Measurements from ENCODE around the gene HBA2.
"Not testable (repeated sequence)": the region's sequence is repeated elsewhere in the genome, so short reads cannot be mapped to it uniquely, and the experiment has no call there.

The HBA2 gene

DNA sequence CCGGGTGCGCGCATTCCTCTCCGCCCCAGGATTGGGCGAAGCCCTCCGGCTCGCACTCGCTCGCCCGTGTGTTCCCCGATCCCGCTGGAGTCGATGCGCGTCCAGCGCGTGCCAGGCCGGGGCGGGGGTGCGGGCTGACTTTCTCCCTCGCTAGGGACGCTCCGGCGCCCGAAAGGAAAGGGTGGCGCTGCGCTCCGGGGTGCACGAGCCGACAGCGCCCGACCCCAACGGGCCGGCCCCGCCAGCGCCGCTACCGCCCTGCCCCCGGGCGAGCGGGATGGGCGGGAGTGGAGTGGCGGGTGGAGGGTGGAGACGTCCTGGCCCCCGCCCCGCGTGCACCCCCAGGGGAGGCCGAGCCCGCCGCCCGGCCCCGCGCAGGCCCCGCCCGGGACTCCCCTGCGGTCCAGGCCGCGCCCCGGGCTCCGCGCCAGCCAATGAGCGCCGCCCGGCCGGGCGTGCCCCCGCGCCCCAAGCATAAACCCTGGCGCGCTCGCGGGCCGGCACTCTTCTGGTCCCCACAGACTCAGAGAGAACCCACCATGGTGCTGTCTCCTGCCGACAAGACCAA lies at the start of gene HBA2:
TSS of gene HBA2 (plus strand) at position 503 of the 568 bp plus-strand sequence. CDS start at position 540, 37 bp downstream.
- DNase-seq = not testable (repeated sequence)

DNA sequence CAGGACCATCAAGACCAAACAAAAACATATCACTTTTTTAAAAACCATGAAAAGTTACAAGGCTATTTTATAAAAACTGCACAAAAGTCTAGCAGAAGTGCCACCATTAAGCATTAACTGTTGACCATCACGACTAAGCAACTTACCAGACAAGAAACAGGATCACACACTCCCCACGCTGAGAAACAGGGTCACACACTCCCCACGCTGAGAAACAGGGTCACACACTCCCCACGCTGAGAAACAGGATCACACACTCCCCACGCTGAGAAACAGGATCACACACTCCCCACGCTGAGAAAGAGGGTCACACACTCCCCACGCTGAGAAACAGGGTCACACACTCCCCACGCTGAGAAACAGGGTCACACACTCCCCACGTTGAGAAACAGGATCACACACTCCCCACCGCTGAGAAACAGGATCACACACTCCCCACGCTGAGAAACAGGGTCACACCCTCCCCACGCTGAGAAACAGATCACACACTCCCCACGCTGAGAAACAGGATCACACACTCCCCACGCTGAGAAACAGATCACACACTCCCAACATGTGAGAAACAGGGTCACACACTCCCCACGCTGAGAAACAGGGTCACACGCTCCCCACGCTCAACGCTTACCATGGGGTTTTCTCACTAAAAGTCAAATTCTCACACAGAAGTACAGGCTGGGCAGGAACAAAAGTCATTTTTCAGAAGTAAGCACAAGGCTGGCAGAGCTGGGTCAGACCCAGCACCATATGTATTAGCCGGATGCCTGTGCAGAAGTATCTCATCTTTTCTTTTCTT lies 48.9 kb upstream of the HBA2 start:
- not testable (repeated sequence) for DNase-seq

DNA sequence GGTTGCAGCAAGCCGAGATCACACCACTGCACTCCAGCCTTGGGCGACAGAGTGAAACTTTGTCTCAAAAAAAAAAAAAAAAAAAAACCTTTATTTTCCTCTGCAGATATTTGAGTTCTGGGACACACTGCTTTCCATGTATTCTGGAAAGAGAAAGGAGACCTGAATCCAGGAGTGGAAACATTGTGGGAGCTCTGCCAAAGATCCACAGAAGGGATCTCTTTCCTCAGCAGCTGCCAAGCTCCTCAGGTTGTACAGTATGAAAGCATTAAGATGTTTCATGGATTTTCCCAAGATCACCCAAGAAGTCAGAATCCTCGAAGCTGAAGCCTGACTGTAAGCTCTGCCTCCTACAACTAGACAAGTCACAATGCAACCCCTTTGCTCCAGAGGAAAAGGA lies 47.7 kb upstream of the HBA2 start:
- no peak for DNase-seq

DNA sequence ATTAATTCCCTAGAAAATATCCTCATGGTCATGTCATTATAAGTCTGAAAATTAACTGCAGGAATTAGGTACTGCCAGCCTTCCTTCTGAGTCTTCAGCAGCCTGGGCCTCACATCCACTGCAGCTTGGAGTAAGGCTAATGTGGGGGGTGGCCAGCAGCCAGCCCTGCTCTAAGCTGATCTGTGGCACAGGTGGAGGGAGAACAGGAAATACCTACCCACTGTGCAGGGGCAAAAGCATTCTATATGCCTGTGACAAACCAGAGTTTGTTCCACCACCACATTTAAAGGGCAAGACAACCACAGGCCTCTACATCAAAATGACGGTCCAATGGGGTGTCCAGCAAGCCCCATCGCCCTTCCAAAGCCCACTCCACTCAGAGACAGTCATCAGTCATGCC lies 43.6 kb upstream of the HBA2 start:
- DNase-seq = no peak

DNA sequence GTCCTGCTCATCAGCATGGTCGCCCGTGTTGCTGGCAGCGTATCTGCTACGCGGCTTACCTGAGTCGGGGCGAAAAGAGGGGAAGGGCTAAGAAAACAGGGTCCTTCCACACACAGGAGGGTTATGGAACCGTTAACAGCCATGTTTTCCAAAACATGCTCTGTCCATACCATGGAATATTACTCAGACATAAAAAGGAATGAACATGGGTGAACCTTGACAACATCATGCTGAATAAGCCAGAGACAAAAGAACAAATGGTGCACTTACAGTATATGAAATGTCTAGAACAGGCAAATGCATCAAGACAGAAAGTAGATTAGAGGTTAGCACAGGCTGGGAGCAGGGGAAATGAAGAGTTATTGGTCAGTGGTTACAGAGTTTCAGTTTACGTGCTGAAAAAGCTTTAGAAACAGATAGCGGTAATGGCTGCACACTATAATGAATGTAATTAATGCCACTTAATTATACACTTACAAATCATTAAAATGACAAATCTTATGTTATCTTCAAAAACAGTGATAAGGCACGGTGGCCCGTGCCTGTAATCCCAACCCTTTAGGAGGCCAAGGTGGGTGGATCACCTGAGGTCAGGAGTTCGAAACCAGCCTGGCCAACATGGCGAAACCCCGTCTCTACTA lies 42.0 kb upstream of the HBA2 start:
- no peak for DNase-seq

DNA sequence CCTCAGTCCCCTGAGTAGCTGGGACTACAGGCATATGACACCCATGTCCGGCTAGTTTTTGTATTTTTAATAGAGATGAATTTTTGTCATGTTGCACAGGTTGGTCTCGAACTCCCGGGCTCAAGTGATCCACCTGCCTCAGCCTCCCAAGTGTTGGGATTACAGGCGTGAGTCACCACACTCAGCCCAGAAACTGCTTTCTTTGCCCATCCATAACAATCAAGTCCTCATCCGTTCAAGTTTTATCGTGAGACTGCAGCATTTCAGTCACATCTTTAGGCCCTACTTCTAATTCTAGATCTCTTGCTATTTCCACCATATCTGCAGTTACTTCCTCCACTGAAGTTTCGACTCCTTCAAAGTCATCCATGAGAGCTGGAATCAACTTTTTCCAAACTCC lies 40.6 kb upstream of the HBA2 start:
- DNase-seq = no peak

DNA sequence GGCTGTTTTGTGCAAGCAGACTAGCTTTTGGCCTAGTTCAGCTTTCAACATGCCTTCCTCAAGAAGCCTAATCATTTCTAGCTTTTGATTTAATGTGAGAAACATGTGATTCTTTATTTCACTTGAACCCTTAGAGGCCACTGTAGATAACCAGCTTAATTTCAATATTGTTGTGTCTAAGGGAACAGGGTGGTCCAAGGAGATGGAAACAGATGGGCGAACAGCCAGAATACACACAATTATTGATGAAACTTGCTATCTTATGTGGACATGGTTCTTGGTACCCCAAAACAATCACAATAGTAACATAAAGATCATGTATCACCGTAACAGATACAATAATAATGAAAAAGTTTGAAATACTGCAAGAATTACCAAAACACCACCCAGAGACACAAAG lies 39.0 kb upstream of the HBA2 start:
- DNase-seq = no peak

DNA sequence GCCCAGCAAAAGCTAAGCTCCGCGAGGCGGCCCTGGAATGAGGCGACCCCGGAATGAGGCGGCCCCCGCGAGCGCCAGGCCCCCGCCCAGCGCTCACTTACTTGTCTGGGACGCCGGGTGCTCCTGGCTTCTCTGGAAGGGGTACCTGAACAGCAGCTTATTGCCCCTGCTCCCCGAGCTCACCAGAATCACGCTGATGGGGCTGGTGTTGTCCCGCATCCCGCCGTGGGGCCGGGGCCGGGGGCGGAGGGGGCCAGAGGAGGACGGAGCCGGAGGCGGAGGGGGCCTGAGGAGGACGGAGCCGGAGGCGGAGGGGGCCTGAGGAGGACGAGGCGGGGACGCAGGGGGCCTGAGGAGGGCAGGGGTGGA lies 34.6 kb upstream of the HBA2 start:
- DNase-seq = no peak

DNA sequence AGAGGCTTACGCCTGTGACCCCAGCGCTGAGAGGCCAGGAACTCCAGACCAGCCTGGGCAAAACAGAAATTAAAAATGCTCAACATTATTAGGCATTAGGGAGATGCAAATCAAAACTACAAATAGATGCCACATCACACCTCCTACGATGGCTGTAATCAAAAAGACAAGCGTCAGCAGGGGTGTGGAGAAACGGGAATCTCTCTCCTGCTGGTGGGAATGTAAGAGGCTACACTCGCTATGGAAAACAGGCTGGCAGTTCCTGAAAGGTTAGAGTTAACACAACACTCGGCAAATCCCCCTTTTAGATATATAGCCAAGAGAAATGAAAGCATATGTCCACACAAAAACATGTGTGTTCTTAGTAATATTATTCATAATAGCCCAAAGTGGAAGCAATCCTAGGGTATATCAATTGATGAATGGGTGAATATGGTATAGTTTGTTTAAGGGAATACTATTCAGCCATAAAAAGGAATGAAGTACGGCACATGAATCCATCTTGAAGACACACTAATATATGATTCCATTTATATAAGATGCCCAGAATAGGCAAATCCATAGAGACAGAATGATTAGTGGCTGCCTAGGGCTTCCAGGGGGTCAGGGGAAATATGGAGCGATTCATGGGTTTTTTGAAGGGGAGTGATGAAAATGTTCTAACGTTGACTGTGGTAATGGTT lies 32.4 kb upstream of the HBA2 start:
- DNase-seq = no peak

DNA sequence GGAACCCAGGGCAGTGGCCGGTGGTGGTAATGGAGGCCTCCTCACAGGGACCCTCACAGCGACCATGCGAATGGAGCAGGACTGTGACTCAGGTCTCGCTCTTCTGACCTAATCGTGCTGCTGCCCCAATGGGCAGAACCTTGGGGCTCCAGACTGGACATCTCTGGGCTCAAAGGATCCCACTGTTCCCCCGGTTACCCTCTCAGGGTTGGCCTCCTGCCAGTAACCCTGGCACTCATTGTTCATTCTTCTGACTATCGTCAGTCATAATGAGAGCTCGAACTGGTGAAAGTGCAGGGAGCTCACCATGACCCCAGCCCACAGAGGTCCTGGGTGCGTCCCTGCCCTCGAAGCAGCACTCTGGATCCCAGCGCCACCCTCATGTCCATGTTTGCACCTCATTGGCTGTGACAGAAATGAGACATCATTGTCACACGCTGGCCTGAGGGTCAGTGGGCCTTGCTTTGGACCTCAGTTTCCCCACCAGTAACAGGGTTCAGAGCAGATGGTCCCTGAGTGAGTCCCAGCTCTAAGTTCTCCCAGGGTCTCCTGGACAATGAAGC lies 30.2 kb upstream of the HBA2 start:
- DNase-seq = no peak

DNA sequence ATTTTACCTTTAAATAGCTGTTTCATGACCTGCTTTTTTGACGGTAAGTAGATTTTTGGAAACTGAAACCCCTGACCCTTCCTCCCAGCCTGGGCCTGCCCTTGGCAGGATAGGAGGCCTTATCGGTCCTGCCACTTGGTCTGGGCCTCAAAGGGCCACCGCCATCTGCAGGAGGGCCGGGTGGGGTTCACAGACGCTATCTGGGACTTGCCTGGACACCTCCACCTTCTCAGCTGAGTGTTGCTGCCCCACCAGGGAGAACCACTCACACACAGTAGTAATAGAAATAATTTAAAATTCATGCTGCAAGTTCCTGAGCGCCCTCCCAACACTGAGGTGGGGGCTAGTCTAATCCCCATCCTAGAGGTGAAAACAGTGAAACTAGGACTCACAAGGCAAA lies 29.6 kb upstream of the HBA2 start:
- DNase-seq = no peak

DNA sequence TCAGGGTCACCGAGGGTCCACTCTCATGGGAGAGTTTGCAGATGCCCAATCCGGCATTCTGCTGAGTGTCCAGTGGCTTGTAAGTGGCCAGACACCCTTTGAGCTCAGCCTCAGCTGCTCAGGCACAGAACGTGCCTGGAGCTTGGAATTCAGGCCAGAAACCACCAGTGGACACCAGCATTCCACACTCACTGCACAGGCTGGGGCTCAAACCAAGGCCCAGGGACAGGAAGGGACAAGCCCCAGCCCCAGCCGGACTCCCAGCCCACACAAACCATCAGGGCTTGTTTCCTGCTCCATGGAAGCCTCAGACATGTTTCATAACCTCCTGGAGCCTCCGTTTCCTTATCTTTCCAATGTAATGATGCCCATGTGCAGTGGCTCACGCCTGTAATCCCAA lies 29.2 kb upstream of the HBA2 start:
- no peak for DNase-seq

DNA sequence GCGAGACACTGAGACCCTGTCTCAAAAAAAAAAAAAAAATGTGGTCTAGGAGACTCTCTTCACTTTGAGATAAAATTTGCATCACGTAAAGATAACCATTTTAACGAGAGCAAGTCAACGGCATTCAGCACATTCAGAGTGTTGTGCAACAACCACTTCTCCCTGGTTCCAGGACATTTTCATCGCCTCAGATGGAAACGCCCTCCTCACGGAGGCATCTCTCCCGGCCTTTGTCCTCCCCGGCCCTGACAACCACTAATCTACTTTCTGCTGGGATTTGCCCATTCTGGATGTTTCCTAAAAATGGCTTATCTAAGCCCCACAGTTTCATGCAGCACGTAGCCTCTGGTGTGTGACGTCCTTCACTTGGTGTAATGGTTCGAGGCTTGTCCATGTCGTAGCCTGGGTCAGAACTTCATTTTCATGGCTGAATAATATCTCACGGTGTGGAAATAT lies 27.9 kb upstream of the HBA2 start:
- DNase-seq = no peak

DNA sequence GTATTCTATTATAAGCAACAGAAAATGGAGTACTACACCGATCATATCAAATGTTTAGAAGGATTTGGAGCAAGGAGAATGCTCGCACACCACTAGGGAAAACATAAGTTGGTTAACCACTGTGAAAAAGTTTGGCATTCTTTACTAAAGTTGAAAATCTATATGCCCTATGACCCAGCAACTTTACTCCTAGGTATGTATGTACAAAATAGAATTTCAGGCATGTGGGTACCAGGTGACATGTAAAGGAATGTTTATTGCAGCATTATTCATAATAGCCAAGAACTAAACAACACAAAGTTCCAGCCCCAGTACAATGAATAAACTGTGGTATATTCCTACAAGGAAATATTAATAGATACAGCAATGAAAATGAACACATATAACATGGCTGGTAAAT lies 26.0 kb upstream of the HBA2 start:
- no peak for DNase-seq

DNA sequence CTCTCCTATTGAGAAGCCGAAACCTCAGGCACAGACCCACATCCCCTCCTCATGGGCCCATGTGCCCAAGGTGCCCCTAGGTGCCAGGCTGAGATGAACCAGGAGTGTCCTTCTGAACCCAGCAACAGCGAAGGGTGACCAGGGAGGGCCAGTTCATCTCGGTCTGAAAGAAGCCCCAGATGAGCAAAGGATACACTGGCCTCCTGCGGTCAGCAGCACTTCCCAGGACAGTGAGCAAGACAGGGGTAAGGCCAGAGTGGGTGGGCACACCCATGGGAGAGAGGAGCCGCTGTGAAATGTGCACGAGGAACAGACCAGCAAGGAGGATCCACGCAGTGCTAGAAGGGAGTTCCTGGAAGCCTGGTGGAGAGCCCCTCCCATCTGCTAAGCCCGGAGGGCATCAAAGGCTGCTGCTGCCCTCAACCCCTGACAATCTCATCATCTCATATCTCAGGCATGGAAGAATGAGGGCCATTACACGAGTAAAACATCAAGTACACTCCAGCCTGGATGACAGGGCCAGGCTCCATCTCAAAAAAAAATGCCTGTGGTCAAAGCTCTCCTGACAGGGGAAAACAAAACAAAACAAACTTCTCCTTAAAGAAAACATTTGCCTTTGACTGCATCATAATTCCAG lies 23.5 kb upstream of the HBA2 start:
- DNase-seq = no peak

DNA sequence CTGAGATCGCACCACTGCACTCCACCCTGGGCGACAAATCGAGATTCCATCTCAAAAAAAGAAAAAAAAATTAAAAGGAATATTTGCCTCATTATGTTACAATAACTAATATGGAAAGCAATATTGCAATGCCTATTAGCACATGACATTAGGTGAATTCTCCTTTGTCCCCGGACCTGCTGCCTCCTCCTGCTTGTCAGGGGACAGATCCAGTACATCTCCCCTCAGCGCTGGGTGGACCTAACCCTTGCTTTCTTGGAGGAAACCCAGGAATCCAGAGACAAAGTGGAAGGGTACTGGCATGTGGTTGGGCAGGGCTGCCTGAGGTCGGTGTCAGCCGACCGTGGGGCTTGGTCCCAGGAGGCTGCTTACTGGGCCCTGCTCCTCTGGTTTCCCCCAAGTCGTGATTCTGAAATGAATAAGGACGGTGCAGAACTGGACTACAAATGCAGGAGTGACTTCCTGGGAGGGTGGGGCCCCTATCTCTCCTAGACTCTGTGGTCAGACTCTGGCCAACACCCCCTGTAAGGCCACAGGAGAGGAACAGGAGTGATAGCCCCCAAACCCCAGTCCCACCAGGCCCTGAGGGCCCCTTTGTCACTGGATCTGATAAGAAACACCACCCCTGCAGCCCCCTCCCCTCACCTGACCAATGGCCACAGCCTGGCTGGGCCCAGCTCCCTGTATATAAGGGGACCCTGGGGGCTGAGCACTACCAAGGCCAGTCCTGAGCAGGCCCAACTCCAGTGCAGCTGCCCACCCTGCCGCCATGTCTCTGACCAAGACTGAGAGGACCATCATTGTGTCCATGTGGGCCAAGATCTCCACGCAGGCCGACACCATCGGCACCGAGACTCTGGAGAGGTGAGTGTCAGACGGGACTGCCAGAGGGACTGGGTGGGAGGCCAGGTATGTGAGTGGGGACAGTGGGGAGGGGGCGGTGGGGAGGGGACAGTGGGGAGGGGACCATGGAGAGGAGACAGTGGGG lies 20.2 kb upstream of the HBA2 start, which contains the start of gene HBZ:
TSS of gene HBZ (plus strand) at position 504 of the 988 bp plus-strand sequence. CDS start at position 770, 266 bp downstream.
- DNase-seq = no peak

DNA sequence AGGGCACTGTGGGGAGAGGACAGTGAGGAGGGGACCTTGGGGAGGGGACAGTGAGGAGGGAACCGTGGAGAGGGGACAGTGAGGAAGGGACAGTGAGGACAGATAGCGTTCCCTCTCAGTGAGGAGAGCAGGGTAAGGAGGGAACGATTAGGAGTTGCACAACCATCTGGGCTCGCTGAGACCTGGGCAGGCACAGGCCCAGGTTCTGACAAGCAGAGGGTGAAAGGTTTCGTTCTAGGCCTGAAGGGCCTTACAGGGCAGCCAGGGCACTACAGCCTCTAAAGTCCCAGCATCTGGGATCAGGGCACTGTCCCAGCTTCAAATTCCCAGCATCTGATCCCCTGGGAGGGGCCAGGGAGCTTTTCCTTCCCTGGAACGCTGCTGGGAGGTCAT lies 19.6 kb upstream of the HBA2 start:
- not testable (repeated sequence) for DNase-seq

DNA sequence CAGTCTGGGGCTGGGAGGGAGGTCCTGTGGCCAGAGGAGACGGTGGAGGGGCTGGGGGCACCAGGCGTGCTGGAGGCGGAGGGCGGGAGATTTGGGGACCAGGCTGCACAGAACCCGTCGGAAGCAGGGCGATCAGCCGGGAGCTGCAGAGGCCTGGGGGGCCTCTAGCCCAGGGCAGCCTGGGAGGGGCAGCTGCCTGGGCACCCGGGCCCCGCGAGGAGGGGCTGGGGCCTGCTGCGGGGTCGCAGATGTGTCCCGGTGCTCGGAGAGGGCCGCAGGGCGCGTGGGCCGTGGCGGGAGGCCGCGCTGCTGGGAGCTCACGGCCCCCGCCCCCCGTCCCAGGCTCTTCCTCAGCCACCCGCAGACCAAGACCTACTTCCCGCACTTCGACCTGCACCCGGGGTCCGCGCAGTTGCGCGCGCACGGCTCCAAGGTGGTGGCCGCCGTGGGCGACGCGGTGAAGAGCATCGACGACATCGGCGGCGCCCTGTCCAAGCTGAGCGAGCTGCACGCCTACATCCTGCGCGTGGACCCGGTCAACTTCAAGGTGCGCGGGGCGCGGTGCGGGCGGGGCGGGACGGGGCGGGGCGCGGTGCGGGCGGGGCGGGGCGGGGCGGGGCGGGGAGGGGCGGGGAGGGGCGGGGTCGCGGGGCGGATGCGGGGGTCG lies 19.0 kb upstream of the HBA2 start:
- not testable (repeated sequence) for DNase-seq

DNA sequence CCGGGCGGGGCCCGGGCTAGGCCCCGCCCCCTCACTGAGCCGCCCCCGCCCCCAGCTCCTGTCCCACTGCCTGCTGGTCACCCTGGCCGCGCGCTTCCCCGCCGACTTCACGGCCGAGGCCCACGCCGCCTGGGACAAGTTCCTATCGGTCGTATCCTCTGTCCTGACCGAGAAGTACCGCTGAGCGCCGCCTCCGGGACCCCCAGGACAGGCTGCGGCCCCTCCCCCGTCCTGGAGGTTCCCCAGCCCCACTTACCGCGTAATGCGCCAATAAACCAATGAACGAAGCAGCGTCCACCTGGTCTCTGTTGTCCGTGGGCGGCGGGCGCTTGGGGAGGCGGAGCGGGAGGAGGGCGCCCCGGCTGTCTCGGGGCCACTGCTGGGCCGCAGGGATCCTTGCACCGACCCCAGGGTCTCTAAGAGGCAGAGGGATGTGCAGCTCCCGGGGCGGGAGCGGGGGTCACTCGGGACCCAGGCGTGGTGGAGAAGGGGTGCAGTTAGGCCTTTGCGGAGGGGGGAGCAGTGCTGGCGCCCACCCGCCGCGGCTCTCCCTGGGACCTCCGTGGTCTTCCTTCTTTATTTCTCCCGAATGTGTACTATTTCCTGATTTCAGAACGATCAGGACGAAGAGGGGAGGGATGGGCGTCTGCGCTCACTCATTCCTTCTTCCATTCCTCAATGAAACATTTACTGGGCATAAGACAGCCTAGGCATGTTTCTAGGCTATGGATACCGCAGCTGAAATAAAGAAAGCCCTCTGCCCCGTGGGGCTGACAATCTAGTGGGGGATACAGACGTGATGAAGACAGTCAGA lies 18.3 kb upstream of the HBA2 start:
- DNase-seq = peak; percentile 48 to 51

DNA sequence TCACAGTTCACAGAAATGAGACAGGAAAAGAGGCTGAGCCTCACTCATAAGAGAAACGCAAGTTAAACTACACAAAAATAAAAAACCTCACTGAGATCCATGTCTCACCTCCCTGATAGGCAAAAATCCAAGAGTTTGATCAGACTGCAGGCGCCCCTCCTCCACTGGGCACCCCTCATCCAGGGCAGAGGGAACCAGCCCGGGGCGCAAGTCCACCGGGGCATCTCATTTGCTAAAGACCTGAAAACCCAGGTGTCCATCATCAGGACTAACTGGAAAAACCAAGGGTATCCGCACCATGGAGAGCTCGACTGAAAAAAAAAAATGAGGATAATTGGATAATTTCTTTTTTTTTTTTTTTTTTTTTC lies 17.7 kb upstream of the HBA2 start:
- no peak for DNase-seq

Data from NCI-H1930 (cell line).